ENCODE results near the gene TIMP2. TPM values are rescaled to one million over a fixed set of nuclear protein-coding genes. Genes with fewer than 3 reads are reported as not detected.

Gene TIMP2
- total RNA-seq, 1 experiment from 2014 or later = 64.8 TPM

DNA sequence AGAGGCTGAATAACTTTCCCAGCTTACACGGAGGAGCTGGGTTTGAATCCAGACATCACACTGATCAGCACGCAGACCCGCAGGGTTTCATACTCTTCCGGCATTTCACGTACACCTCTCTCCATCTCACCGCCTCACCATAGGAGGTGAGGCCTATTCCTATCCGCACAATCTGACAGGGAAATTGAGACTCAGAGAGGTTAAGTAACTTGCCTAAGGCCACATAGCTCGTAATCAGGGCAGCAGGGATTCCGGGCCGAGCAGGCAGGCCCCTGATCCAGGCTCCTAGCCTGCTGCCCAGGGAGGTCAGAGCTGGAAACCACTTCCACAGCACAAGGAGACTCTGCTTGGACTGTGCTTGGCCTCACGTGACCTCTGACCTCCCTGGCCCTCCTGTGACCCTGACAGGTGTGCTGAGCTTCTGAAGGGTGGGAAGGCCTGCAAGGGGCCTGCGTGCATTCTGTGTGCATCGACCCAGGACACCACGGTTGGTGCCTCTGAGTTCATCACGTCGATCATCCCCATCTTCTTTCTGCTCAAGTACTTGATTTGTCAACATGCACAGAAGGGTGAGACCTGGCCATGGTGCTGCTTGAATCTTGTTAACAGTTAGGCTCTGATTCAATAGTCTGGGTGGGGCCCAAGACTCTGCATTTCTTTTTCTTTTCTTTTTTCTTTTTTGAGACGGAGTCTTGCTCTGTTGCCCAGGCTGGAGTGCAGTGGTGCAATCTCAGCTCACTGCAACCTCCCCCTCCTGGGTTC is 26.9 kb downstream of the TIMP2 start:
- POLR2A ChIA-PET = no interaction called here
- no peaks in the 10 kb centered on the region for H3K27me3 ChIP-seq (ENCODE audit: insufficient read depth, low read length)
- TF ChIP-seq SP1 (IDR thresholded peaks at IDR 0.05; ENCODE audit: low read depth) (no peak), ZNF274 (IDR thresholded peaks at IDR 0.05; ENCODE audit: low read depth, low read length) (no peak), ELF1 (IDR thresholded peaks at IDR 0.05; ENCODE audit: borderline replicate concordance, low read depth) (no peak), TCF7L2 (IDR thresholded peaks at IDR 0.05; ENCODE audit: borderline replicate concordance, extremely low read depth, insufficient read depth, insufficient read length) (no peak), EZH2 (IDR thresholded peaks at IDR 0.05) (no peak), POLR2AphosphoS5 (IDR thresholded peaks at IDR 0.05; ENCODE audit: low read depth, low read length) (no peak), EGR1 (IDR thresholded peaks at IDR 0.05; ENCODE audit: low read depth) (no peak), FOSL1 (IDR thresholded peaks at IDR 0.05; ENCODE audit: low read depth) (no peak), POLR2A (IDR thresholded peaks at IDR 0.05; ENCODE audit: borderline replicate concordance, extremely low read depth, insufficient read depth, insufficient read length) (no peak)
- TF ChIP-seq, protein P1, sequence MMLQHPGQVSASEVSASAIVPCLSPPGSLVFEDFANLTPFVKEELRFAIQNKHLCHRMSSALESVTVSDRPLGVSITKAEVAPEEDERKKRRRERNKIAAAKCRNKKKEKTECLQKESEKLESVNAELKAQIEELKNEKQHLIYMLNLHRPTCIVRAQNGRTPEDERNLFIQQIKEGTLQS (IDR thresholded peaks at IDR 0.05) = no peak
- peaks cover 6% of the 10 kb centered on the region; the same call in 1 of the 2 replicates for H3K79me2 ChIP-seq (ENCODE audit: insufficient read depth, low read length)
- RAD21 ChIA-PET (ENCODE audit: low non-redundant PET in 1 of 2, low total read pairs in 2 of 2, uncharacterized antibody in 2 of 2, unreplicated experiment in 2 of 2) = no interaction called here
- no peak for ATAC-seq
- H3K9ac ChIP-seq (ENCODE audit: low read length) = no peak overlapping the region
- CTCF ChIA-PET = interaction anchor here (2.1 kb wide), 1 partner anchor 11 kb away, joined by 5 read pairs; no protein-coding TSS in a partner anchor
- no peak overlapping the region for H3K4me3 ChIP-seq (replicated peaks in 1 of 2; ENCODE audit: low read depth in 1 of 2, low read length in 2 of 2)
- H3K4me1 ChIP-seq (ENCODE audit: control insufficient read depth in 1 of 2, insufficient read depth in 2 of 2, low read length in 2 of 2) = peaks cover 0 to 11% of the 10 kb centered on the region in 2 experiments; a peak in 2 of 4 replicates
- no TSS peak for BruUV-seq (replicated peaks)
- H3K9me3 ChIP-seq (ENCODE audit: control insufficient read depth in 1 of 2, insufficient read depth in 1 of 2, low read depth in 1 of 2, low read length in 2 of 2) = no peaks in the 10 kb centered on the region
- no peak overlapping the region for H3K4me2 ChIP-seq (ENCODE audit: low read length)
- H3K27ac ChIP-seq (ENCODE audit: low read depth, low read length) = no peak overlapping the region
- DNase-seq (ENCODE audit: low read depth, low spot score) = no peak
- no peaks in the 10 kb centered on the region for H3K36me3 ChIP-seq (ENCODE audit: control insufficient read depth in 1 of 2, insufficient read depth in 2 of 2, low read length in 2 of 2)
- no peaks in the 10 kb centered on the region for H3K9me2 ChIP-seq (ENCODE audit: insufficient read depth)
- H4K20me1 ChIP-seq (ENCODE audit: insufficient read depth) = no peaks in the 10 kb centered on the region
- H2AFZ ChIP-seq (ENCODE audit: low read depth, low read length, poor library complexity, severe bottlenecking) = no peak overlapping the region
- intact Hi-C loops (cut with micrococcal nuclease) = no loop called here

DNA sequence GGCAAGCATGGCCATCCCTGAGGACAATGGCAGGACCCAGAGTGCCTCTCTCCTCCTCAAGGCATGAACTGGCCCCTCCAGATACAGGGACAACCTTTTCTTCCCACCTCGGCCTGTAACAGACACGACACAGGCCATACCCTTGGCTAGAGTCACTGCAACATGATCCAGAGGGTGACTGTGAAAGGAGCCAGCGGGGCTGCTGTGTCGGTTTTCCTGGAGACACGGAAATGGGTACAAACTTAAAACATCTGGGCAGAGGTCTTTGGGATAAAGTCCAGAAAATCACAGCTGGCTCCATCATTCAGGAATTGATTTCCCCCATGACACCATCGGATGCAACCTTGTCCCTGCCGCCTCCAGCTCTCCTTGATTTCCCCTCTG is 27.5 kb downstream of the TIMP2 start:
- H3K27me3 ChIP-seq (ENCODE audit: insufficient read depth, low read length) = no peaks in the 10 kb centered on the region
- ChIA-PET POLR2A (no interaction called here), CTCF (interaction anchor here (2.1 kb wide), 1 partner anchor 11 kb away, joined by 5 read pairs; no protein-coding TSS in a partner anchor), RAD21 (ENCODE audit: low non-redundant PET in 1 of 2, low total read pairs in 2 of 2, uncharacterized antibody in 2 of 2, unreplicated experiment in 2 of 2) (no interaction called here)
- H2AFZ ChIP-seq (ENCODE audit: low read depth, low read length, poor library complexity, severe bottlenecking) = no peak overlapping the region
- no TSS peak for BruUV-seq (replicated peaks)
- no peaks in the 10 kb centered on the region for H3K9me3 ChIP-seq (ENCODE audit: control insufficient read depth in 1 of 2, insufficient read depth in 1 of 2, low read depth in 1 of 2, low read length in 2 of 2)
- no peak overlapping the region for H3K4me3 ChIP-seq (replicated peaks in 1 of 2; ENCODE audit: low read depth in 1 of 2, low read length in 2 of 2)
- peaks cover 6% of the 10 kb centered on the region; the same call in 1 of the 2 replicates for H3K79me2 ChIP-seq (ENCODE audit: insufficient read depth, low read length)
- no peak for ATAC-seq
- no peaks in the 10 kb centered on the region for H4K20me1 ChIP-seq (ENCODE audit: insufficient read depth)
- DNase-seq (ENCODE audit: low read depth, low spot score) = no peak
- peaks cover 0 to 11% of the 10 kb centered on the region in 2 experiments; a peak in 2 of 4 replicates for H3K4me1 ChIP-seq (ENCODE audit: control insufficient read depth in 1 of 2, insufficient read depth in 2 of 2, low read length in 2 of 2)
- H3K4me2 ChIP-seq (ENCODE audit: low read length) = no peak overlapping the region
- no peaks in the 10 kb centered on the region for H3K36me3 ChIP-seq (ENCODE audit: control insufficient read depth in 1 of 2, insufficient read depth in 2 of 2, low read length in 2 of 2)
- no peak overlapping the region for H3K9ac ChIP-seq (ENCODE audit: low read length)
- no peak overlapping the region for H3K27ac ChIP-seq (ENCODE audit: low read depth, low read length)
- no peaks in the 10 kb centered on the region for H3K9me2 ChIP-seq (ENCODE audit: insufficient read depth)
- intact Hi-C loops (cut with micrococcal nuclease) = no loop called here
- no peak for TF ChIP-seq ZFX (IDR thresholded peaks at IDR 0.05)
- TF ChIP-seq SRF (IDR thresholded peaks at IDR 0.05; ENCODE audit: low read depth) = no peak
- TF ChIP-seq YY1 (IDR thresholded peaks at IDR 0.05; ENCODE audit: extremely low read depth, insufficient replicate concordance, low read depth, low read length) = no peak
- TF ChIP-seq, protein P2, sequence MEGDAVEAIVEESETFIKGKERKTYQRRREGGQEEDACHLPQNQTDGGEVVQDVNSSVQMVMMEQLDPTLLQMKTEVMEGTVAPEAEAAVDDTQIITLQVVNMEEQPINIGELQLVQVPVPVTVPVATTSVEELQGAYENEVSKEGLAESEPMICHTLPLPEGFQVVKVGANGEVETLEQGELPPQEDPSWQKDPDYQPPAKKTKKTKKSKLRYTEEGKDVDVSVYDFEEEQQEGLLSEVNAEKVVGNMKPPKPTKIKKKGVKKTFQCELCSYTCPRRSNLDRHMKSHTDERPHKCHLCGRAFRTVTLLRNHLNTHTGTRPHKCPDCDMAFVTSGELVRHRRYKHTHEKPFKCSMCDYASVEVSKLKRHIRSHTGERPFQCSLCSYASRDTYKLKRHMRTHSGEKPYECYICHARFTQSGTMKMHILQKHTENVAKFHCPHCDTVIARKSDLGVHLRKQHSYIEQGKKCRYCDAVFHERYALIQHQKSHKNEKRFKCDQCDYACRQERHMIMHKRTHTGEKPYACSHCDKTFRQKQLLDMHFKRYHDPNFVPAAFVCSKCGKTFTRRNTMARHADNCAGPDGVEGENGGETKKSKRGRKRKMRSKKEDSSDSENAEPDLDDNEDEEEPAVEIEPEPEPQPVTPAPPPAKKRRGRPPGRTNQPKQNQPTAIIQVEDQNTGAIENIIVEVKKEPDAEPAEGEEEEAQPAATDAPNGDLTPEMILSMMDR (IDR thresholded peaks at IDR 0.05 in 2 of 3, conservative IDR thresholded peaks at IDR 0.05 in 1 of 3; ENCODE audit: borderline replicate concordance in 1 of 3, insufficient read depth in 1 of 3, low read depth in 2 of 3, low read length in 2 of 3) = no peak
- TF ChIP-seq JUND (IDR thresholded peaks at IDR 0.05) = no peak
- no peak for TF ChIP-seq CBX3 (IDR thresholded peaks at IDR 0.05; ENCODE audit: low read depth)
- TF ChIP-seq SP1 (IDR thresholded peaks at IDR 0.05; ENCODE audit: low read depth) = no peak

All from HCT116 (cell line).